Endothelial cell of umbilical vein (primary cell): ENCODE data around the gene VGLL1. TPM values are rescaled to one million over a fixed set of nuclear protein-coding genes. Genes with fewer than 3 reads are reported as not detected.

Experiments used
- BruUV-seq: library from RNA; stranded (reverse); fragments of 400-500 nt; replicated peaks from 2 replicates; lab custom pipeline; 2021; lab: Mats Ljungman, UMichigan
- CTCF ChIA-PET: fragments of 300-600, 350-600 bp; sonication (Branson Sonifier 250); formaldehyde crosslinking; loops from one replicate; lab custom pipeline; 2021; ENCODE audit warnings: antibody characterized with exemption, inconsistent platforms; lab: Charles Lee
- POLR2A ChIA-PET: fragments of 300-600, 350-600 bp; sonication (Branson Sonifier 250); formaldehyde crosslinking; loops from one replicate; lab custom pipeline; 2021; ENCODE audit warnings: antibody characterized with exemption, inconsistent platforms; lab: Charles Lee
- DNase-seq: peaks from one replicate; pipeline ENCODE4 v3.0.0-alpha.2; 2011; ENCODE audit warnings: low read depth, low spot score
- FAIRE-seq: peaks from 2 replicates; lab custom pipeline; 2011; peaks lifted over from hg19 to GRCh38; lab: Jason Lieb, UNC
- H2AFZ ChIP-seq: 2 replicates; pipeline ENCODE4 v1.6.0; 2012; ENCODE audit warnings: low read depth, low read length, control low read depth, inconsistent platforms
- H3K27ac ChIP-seq: 2 replicates; pipeline ENCODE4 v1.5.1; 2011; ENCODE audit warnings: low read depth, mild to moderate bottlenecking, control low read depth, low read length, moderate library complexity; ENCODE audit not compliant: insufficient read depth
- H3K27me3 ChIP-seq, 2 experiments: 2 replicates each; pipeline versions ENCODE4 v1.6.0 to v1.6.1; 2011; ENCODE audit warnings: low read length in 2 of 2, mixed read lengths in 1 of 2; ENCODE audit not compliant: control insufficient read depth in 2 of 2, insufficient read depth in 2 of 2
- H3K36me3 ChIP-seq, 2 experiments: 2 replicates in 1 of 2; 3 replicates in 1 of 2; pipeline ENCODE4 v1.5.1; 2011; ENCODE audit warnings: low read length in 2 of 2, mild to moderate bottlenecking in 1 of 2, moderate library complexity in 1 of 2; ENCODE audit not compliant: control insufficient read depth in 2 of 2, insufficient read depth in 2 of 2; ENCODE audit errors: extremely low read depth in 1 of 2
- H3K4me1 ChIP-seq: 3 replicates; pipeline ENCODE4 v1.5.1; 2011; ENCODE audit warnings: mild to moderate bottlenecking, low read length; ENCODE audit not compliant: control insufficient read depth, insufficient read depth; ENCODE audit errors: extremely low read depth
- H3K4me2 ChIP-seq: 2 replicates; pipeline ENCODE4 v1.6.1; 2011; ENCODE audit warnings: low read length, control low read depth, mixed read lengths; ENCODE audit not compliant: insufficient read depth
- H3K4me3 ChIP-seq, 3 experiments: fragments of 200-600 bp in 1 of 3; sonication (generic), shearing (Covaris generic) in 1 of 3; replicated peaks in 1 of 3; 2 replicates each; pipeline ENCODE4 v1.5.1; 2011 to 2016; ENCODE audit warnings: control low read depth in 3 of 3, low read length in 3 of 3, mild to moderate bottlenecking in 2 of 3, inconsistent platforms in 1 of 3, low read depth in 1 of 3, moderate library complexity in 1 of 3; ENCODE audit not compliant: insufficient read depth in 1 of 3
- H3K79me2 ChIP-seq: 2 replicates; pipeline ENCODE4 v1.6.0; 2012; ENCODE audit warnings: low read length, inconsistent platforms; ENCODE audit not compliant: control insufficient read depth, insufficient read depth
- H3K9ac ChIP-seq: replicated peaks from 2 replicates; pipeline ENCODE3; 2011; ENCODE audit warnings: low read length, control low read depth; ENCODE audit not compliant: insufficient read depth; ENCODE audit errors: extremely low read depth
- H3K9me1 ChIP-seq: replicated peaks from 3 replicates; pipeline ENCODE4 v1.6.0; 2011; ENCODE audit warnings: mild to moderate bottlenecking, low read length; ENCODE audit not compliant: control insufficient read depth, insufficient read depth; ENCODE audit errors: extremely low read depth
- H3K9me3 ChIP-seq: replicated peaks from 2 replicates; pipeline ENCODE4 v1.5.1; 2012; ENCODE audit warnings: low read length, inconsistent platforms; ENCODE audit not compliant: control insufficient read depth, insufficient read depth
- H4K20me1 ChIP-seq: replicated peaks from 2 replicates; pipeline ENCODE3; 2011; ENCODE audit warnings: mild to moderate bottlenecking, low read length; ENCODE audit not compliant: control insufficient read depth, insufficient read depth; ENCODE audit errors: extremely low read depth
- CTCF ChIP-seq, 2 donors: IDR thresholded peaks; 1 replicate in 1 of 2; 2 replicates in 1 of 2; pipeline ENCODE4 v1.5.1; 2011; ENCODE audit warnings: low read length in 2 of 2, mild to moderate bottlenecking in 2 of 2, moderate library complexity in 2 of 2, control low read depth in 1 of 2, inconsistent platforms in 1 of 2, low read depth in 1 of 2; ENCODE audit not compliant: insufficient read depth in 1 of 2; ENCODE audit errors: extremely low read depth in 1 of 2
- EZH2 ChIP-seq: IDR thresholded peaks from 2 replicates; pipeline ENCODE4 v1.6.1; 2012; ENCODE audit warnings: borderline replicate concordance, low read depth, mild to moderate bottlenecking, moderate library complexity, low read length, inconsistent platforms; ENCODE audit not compliant: severe bottlenecking
- FOS ChIP-seq: IDR thresholded peaks from 2 replicates; pipeline ENCODE4 v1.6.1; 2011; ENCODE audit warnings: mild to moderate bottlenecking, low read length, moderate library complexity, borderline replicate concordance; ENCODE audit not compliant: insufficient read depth
- GATA2 ChIP-seq: IDR thresholded peaks from 2 replicates; pipeline ENCODE4 v1.7.0; 2011; ENCODE audit warnings: low read depth, mild to moderate bottlenecking, moderate library complexity, mixed read lengths, low read length; ENCODE audit not compliant: insufficient read length, insufficient read depth
- JUN ChIP-seq: IDR thresholded peaks from 2 replicates; pipeline ENCODE4 v1.6.1; 2011; ENCODE audit warnings: borderline replicate concordance, low read depth; ENCODE audit not compliant: insufficient read length, insufficient read depth
- MAX ChIP-seq: IDR thresholded peaks from 2 replicates; pipeline ENCODE4 v1.6.1; 2011; ENCODE audit not compliant: insufficient read depth, insufficient read length
- MYC ChIP-seq: IDR thresholded peaks from one replicate; pipeline ENCODE4 v1.6.1; 2011; ENCODE audit warnings: mild to moderate bottlenecking, low read depth, low read length
- POLR2A ChIP-seq: IDR thresholded peaks from 2 replicates; pipeline ENCODE4 v1.6.1; 2012; ENCODE audit warnings: low read depth, mild to moderate bottlenecking, control low read depth, low read length
- POLR2AphosphoS5 ChIP-seq: IDR thresholded peaks from 2 replicates; pipeline ENCODE4 v1.6.1; 2012; ENCODE audit warnings: low read depth, mild to moderate bottlenecking, control low read depth, low read length, moderate library complexity; ENCODE audit not compliant: insufficient read depth
- dilution Hi-C: fragments of 300-500 bp; cut with MboI; formaldehyde crosslinking; loops from one replicate; pipeline ENCODE4 v1.15.0; 2019; ENCODE audit warnings: low sequenced_read_pairs; ENCODE audit not compliant: extremely low pct_ligation_motif_present
- intact Hi-C: fragments of 100-400 bp; cut with micrococcal nuclease; formaldehyde crosslinking; loops from one replicate; pipeline ENCODE4 v1.10.0; 2022
- polyA plus RNA-seq, 4 experiments: library from polyadenylated mRNA; depleted of rRNA in 3 of 4; stranded (reverse) in 3 of 4; unstranded in 1 of 4; fragments of >200 nt; gene quantifications; 2 replicates each; pipeline versions ENCODE4 v1.2.1 to v1.2.3, GENCODE V29; 2011 to 2012; ENCODE audit warnings: missing spikeins in 1 of 4
- total RNA-seq: library from RNA; stranded (reverse); gene quantifications from 2 replicates; pipeline ENCODE4 v1.2.3, GENCODE V29; 2021

The VGLL1 gene
- total and polyA plus RNA-seq, 2 donors (not counting 3 experiments of a cell fraction or from before 2014, with no cell fraction given) = not detected

GRCh38 chrX:136584545-136584944, 52.5 kb downstream of the VGLL1 start:
- H2AFZ ChIP-seq = no peak overlapping the region
- H3K36me3 ChIP-seq = no peaks in the 10 kb centered on the region
- H4K20me1 ChIP-seq = no peaks in the 10 kb centered on the region
- no peak overlapping the region for H3K4me2 ChIP-seq
- no peak overlapping the region for H3K9ac ChIP-seq
- DNase-seq = no peak
- H3K9me3 ChIP-seq = no peaks in the 10 kb centered on the region
- ChIA-PET POLR2A (no interaction called here), CTCF (no interaction called here)
- intact Hi-C loops (no loop called here), dilution Hi-C loops (no loop called here)
- BruUV-seq = no TSS peak
- TF ChIP-seq CTCF (IDR thresholded peaks at IDR 0.05; ENCODE audit: extremely low read depth in 1 of 2, insufficient read depth in 1 of 2, low read depth in 1 of 2, low read length in 2 of 2) = no peak
- no peak for TF ChIP-seq EZH2
- no peak for TF ChIP-seq FOS
- no peak for TF ChIP-seq POLR2A
- no peak for TF ChIP-seq MYC
- no peak for TF ChIP-seq GATA2
- no peak for TF ChIP-seq MAX
- TF ChIP-seq POLR2AphosphoS5 = no peak
- no peak for TF ChIP-seq JUN
- no peaks in the 10 kb centered on the region for H3K27me3 ChIP-seq
- no peak overlapping the region for H3K4me3 ChIP-seq
- no peak for FAIRE-seq
- no peaks in the 10 kb centered on the region for H3K4me1 ChIP-seq
- no peaks in the 10 kb centered on the region for H3K9me1 ChIP-seq
- no peaks in the 10 kb centered on the region for H3K79me2 ChIP-seq
- H3K27ac ChIP-seq = no peak overlapping the region
